Measurements from ENCODE around the gene GNAO1.

The GNAO1 gene

DNA sequence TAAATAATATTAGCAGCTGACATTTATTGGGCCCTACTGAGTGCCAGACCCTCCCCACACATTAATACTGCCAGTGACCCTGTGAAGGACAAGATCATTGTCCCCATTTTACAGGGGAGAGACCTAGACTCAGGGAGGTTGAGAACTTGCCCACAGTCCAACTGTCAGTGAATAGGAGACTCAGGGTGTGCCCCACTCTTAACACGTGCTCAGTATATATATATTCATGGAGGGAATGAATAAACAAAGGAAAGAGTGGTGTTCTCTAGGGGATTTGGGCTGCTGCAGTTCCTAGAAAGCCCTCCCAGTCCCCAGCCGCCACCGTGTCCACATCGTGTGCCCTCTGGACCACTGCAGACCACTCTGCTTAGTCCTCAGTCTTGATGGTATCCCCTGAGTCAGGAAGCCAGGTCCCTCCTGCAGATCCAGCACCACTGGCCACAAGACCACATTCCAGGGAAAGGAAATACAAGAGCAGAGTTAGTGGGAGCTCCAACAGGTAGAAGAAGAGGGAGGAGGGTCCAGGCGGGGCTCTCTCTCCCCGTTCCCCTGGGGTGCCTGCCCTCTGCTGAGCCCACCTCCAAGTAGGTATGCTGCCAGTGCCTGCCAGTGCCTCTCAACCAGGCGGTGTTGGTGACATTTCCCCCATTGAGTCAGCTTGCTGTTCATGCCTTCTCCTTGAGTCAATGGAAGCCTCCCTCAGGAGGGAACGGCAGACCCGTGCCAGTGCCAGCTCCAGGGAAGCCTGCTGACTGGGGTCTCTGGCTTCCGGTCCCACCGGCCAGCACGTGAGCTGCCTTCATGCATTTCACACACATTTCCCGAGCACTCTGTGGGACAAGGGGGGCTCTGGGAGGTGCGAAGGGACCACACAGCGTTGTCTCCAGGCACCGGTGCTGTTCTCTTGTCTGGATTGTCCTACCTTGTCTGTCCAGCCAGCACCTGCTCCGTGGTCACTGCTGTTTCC, 75.6 kb downstream of the GNAO1 start:
- no peak for DNase-seq

DNA sequence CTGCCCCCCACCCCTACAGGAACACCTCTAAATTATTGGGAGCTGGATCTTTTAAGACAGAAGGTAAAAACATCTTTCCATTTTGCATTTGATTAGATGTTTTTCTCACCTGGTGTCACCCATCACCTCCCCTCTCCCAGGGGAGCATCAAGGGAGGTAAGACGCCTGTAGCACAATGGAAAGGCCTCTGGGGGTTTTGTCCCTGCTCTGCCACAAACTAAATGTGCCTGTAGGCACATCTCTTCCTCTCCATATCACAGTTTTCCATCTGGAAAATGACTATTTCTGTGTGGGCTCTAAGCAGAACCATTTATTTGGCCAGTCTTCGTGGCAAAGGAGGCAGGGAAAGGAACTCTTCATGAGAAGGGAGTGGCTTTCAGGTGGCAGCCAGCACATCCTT, 76.6 kb downstream of the GNAO1 start:
- no peak for DNase-seq

DNA sequence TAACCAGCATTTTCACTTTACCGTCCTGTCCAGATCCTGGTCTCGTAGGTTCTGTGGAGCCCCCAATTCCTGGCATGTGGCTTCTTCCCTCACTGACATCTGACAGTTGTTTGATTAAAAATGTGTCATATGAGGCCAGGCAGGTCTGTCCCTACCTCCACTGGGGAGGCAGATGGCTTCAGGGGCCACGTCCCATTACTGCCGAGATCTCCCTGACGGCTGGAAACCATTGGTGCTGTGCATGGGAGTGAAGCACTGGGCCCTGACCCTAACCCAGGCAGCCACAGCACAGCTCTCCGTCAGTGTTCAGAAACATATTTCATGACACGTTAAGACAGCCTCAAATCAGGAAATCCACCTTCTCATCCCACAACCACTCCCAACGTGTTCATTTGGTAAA, 77.5 kb downstream of the GNAO1 start:
- no peak for DNase-seq

DNA sequence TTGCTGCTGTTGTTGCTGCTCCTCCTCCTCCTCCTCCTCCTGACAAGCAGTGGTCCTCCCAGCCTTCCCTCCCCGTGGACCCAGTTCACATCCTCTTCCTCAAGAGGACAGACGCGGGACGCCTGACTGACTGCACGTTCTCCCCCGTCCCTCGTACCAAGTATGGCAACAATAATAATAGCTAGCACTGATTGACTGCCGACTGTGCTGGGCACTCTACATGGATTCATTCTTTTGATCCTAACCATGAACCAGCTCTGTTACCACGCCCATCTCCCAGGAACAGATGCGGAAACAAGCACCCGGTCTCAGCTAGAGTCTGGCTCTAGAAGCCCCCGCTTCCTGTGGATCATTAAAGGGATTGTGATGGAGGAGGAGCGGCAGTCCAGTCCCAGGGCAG, 78.0 kb downstream of the GNAO1 start:
- no peak for DNase-seq

DNA sequence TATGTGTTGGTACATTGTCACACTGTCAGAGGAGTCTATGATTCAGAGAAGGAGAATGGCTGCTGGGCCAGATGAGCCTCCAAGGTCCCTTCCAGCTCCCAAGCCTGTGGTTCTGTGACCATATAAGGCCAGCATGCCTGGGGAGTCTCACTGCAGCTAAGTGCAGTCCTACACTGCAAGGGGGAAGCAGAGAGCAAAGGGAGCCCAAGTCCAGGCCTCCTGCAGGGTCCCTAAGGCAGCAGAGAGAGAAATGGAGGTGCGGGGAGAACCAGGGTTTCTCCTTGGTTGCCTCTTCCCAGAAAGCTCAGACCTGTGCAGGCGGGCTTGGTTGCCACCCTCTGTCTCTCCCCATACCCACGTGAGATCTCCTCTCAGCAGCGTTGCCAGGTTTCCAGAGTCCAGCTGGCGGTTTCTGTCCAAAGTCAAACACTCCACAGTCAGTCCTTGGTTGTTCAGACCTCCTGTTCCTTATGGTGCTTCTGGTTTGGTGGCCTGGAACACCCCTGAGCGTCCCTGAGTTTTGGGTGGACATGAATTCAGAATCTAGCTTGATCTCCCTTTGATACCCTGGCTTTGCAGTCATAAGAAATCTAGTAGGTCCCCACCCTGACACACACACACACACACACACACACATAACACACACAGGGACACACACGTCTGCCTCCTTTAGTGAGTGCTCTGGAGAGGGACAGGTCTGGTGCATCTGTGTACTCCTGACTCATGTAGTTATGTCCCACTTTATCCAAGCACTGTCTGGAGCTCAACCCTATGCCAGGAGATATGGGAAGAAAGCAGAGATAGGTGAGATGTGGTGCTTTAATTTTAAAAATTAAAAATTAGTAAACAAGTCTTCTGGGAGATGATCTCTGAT, 78.8 kb downstream of the GNAO1 start:
- DNase-seq, result no peak

DNA sequence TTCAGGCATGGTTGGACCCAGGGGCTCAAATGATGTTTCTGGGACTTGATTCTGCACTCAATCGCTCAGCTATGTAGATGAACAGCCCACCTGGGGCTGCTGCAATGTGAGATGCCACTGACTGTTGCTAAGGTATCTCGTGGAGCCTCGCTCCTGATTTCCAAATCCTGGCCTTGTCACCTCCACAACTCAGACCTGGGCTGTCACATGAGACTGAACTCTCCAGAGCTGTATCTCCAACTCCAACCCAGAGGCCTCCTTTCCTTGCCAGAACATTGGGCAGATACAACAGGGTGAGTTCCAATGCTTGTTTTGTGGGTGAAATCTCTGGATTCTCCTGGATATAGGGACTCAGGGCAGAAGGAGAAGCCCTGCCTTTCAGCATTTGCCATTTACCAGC, 79.5 kb downstream of the GNAO1 start:
- no peak for DNase-seq

DNA sequence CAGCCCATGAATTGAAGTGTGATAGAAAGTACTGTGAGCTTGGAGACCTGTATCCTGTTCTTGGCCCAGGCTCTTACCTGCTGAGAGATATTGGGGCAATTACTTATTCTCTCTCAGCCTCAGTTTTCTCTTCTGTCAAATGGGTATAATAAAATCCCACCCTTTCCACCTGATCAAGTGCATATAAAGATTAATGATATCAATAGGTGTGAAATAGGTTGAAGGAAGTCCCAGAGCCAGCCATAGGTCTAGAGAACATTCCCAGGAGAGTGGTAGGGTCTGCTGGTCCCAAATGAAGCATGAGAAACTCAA, 81.2 kb downstream of the GNAO1 start:
- no peak for DNase-seq

DNA sequence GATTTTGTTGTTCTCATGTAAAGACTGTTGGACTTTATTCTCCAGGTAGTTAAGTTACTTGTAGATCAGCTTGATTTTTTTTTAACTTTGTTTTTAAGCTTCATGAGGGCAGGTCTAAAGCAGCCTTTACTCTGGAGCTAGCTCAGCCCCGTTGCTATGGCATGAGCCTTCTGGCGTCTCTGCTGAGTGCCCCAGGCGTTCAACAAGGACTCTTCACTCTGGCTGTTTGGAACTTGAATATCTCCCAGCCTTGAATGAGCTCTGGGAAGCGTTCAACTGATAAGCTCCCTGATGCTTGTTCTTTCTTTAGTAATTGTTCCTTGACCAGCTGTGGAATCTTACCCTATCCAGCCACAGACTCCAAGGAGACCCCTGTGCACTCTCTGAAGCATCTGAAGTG, 82.3 kb downstream of the GNAO1 start:
- DNase-seq, result no peak

DNA sequence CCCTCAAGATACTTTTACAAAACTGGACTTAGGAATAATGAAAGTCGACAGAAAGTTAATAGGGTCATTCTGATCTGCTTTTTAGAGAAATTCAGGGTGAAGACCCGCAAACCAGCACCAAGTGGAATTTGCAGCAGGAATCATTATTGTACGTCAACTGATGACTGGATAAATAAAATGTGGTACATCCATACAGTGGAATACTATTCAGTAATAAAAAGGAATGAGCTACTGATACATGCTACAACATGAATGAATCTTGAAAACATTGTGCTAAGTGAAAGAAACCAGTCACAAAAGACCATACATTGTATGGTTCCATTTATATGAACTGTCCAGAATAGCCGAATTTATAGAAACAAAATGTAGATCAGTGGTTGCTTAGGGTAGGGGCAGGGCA, 83.1 kb downstream of the GNAO1 start:
- no peak for DNase-seq

DNA sequence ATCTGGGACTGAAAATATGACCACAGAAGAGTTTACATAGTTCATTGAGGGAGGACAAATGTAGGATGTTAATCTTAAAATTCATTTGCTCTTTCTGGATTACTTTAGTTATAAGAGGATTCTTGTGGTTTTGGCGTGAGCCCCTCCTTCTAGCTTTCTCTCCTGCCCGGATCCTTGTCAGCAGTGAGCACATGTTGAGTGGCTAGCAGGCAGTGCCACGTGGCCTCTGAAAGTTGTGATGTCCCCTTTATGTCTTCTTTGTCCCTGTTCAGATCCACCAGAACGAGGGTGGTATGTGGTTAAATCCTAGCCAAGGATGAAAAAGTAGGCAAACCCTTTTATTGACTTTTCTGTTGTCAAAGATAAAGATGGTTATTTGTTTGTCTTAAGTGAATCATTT, 83.8 kb downstream of the GNAO1 start:
- no peak for DNase-seq

DNA sequence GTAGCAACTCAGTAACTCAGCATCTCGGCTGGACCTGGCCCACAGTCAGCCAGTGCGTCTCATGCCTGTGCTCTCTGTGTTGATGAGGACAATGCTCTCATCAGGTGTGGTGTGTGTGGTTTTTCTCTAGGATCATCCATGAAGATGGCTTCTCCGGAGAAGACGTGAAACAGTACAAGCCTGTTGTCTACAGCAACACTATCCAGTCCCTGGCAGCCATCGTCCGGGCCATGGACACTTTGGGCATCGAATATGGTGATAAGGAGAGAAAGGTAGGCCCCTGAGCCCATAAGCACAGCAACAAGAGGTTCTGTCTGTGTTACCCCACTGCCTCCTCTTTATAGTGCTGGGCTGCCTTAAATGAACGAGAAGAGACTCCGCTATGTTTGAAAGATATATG, 84.5 kb downstream of the GNAO1 start:
- no peak for DNase-seq

DNA sequence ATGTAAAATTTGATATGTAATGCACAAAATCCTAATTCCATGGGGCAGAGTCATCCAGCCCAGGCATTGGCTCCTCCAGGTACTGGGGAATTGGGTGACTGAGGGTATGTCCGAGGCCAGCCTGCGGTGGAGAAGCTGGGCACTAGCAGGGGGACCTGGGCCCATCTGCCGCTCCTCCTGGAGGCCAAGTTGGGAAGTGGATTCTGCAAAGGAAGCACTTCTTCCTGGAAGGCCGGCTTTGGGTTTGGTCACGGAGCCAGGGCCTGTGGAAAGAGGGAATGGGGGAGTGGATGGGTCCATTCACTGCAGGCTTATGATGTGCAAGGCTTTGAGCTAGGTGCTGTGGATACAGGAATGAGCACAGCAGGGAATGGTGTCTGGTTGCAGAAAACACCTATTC, 85.8 kb downstream of the GNAO1 start:
- DNase-seq, result no peak

DNA sequence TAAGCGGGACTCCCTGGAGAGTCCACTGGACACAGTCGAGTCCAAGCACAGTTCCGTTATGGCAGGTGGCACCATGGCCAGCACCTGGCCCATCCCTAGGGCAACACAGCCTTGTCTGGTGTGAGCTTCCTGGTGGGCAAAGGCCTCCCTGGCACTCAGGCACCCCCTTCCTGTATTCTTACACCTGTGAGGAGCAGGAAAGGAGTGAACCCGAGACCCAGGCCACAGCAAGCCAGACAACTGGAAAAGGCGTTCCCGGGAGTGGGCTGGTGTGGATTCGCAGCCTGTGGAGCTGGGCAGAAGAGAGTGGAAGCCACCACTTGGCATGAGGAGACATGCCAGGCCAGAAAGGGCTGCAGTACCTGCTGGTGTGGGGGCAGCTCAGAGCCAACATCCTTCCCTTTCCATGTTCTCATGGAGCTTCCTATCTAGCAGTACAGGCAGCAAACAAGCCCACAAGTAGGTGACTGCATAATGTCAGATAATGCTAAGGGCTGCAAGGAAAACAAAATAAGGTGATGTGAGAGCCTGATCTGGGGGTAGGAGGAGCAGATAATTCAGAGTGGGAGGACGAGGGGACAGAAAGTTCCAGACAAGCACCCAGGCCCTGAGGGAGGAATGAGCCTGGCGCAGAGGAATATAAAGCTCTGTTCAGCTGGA, 87.0 kb downstream of the GNAO1 start:
- DNase-seq, result no peak

DNA sequence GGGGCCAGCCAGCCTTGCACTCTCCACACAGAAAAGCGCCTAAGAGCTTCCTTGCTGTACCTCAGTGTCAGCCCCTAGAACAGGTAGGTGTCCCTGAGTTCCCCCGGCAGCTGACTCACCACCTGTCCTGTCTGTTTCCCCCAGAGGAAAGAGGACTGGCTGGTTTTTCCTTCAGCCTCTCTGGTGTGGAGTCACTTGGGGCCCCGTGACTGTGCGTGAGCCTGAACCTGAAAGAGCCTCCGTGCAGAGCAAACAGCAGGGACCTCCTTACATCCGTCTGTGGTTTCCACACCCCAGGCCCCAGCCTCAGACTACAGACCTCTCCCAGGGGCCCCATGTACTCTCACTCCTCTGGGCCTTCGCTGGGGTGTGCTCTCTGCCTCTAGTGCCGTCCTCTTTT, 87.8 kb downstream of the GNAO1 start:
- DNase-seq, result no peak

DNA sequence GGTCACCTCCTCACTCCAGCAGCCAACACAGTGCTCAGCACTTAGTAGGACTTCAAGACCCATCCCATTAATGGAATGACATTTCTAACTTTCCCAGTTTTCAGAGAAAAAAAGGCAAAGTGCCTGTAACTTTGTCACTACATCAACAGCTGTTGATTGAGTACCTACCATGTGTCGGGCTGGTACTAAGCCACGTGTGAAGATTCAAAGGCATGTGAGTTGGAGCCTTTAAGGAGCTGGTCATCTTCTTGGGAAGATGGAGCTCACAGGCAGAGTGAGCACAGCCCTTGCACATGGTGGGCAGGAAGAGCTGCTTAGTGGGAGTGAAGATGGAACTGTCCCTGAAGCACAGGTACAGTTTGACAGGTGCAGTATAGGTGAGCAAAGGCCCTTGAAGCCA, 88.6 kb downstream of the GNAO1 start:
- DNase-seq, result no peak

DNA sequence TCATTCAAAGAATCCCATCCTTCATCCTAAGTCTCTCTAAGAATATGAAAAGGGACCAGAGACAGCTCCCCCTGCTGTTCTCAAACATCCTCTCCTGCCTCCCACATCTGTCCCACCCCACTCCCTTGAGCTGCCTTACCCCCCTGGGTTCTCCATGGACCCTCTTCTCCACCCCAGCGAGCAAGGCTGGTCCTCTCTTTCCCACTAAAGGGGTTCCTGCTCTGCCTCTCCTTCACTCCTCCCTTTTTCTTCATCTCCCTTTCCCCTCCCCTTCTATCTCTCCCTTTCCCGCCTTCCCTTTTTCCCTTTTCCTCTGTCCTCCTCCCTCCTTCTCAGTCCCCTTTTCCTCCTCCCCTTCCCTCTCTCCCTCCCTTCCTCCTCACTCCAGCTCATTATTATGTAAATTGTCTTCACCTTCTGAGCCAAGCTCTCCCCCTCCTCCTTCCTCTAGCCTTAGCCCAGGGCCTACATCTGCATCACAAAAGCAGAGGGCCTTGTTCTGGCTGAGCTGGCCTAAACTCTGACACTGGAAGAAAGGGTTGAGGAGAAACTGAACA, 90.0 kb downstream of the GNAO1 start:
- peak; percentile 37 for DNase-seq

DNA sequence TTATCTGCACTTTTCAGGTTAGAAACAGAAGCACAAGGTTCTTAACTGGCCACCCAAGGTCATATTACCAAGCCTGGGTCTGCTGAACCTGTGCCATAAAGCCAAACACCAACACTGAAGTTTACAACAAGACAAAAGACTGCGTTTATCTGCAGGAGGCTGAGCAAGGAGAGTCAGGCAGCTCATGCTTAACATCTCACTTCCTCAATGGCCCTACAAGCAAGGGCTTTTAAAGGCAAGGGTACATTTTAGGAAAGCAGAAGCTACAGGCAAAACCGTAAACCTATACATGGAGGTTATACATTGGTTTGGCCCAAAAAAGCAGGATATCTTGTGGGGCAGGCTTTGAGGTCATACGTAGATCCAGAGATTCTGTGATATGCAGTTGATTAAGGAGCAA, 91.2 kb downstream of the GNAO1 start:
- DNase-seq, result no peak

DNA sequence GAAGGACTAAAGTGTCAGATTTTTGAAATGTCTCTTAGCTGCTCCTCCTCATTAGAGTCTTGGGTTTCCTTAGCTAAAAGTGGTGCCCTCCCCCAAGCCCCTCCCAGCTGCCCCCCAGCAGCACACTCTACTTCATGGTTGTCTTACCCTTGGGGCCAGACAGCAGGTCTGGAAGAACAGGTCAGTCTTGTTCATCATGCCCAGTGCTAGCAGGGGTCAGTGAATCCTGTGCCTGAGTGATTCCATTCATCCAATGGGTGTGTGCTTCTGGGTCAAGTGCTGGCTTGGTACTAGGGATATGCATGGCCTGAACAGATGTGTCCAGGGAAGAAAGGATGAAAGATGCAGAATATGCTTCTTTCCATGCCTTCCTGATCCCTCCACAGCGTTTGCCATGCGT, 93.2 kb downstream of the GNAO1 start:
- no peak for DNase-seq

DNA sequence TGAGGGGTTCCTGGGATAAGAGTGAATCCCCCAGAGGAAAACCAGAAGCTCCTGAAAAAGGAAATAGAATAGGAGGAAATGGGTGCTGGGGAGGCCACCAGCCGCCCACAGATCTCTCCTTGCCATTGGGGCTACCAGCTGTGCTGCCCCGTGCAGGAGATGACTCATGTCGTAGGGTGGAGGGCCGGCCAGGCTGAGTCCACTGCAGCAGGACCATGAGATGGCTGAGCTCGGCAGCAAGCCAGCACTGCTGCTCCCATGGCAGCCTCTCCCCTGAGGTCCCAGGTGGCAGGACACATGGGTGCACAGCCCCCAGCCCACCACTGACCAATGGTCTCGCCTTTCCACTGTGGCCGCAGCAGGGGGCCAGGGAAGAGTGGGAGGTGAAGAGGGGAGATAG, 95.5 kb downstream of the GNAO1 start:
- no peak for DNase-seq

DNA sequence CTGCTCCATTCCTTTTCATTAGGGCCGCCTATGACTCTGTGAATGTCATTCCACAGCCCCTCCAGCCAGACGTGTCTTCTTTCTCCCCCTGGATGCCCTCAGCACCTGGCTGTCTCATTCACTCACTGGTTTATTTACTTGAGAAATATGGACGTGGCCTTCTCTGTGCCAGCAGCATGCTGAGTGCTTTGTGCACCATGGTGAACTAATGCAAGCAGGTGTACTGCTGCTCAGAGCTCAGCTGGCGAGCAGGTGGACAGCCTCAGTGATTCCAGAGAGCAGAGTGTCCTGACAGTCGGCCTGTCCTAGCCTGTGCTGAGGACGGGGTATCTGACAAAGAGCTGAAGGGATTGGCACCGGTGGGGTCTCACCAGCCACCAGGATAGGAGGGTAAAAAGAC, 96.7 kb downstream of the GNAO1 start:
- peak; percentile 37 for DNase-seq

DNA sequence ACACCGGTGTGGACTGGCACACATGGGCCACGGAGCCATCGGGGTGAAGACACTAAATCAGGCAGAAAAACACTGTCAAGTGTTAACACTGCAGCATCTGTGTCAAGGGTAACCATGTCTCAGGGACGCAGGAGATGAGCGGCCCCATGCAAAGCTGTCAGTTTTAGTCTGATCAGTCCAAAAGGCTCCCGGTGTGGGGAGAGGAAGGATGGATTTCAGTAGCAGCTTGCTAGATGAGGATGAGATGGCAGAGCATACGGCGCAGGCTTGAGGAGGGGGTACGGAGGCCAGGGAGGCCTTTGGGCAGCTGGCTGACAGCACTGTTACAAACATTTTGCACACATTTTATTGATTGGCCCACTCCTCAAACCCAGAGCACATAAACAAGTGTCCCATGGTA, 98.1 kb downstream of the GNAO1 start:
- DNase-seq, result no peak

DNA sequence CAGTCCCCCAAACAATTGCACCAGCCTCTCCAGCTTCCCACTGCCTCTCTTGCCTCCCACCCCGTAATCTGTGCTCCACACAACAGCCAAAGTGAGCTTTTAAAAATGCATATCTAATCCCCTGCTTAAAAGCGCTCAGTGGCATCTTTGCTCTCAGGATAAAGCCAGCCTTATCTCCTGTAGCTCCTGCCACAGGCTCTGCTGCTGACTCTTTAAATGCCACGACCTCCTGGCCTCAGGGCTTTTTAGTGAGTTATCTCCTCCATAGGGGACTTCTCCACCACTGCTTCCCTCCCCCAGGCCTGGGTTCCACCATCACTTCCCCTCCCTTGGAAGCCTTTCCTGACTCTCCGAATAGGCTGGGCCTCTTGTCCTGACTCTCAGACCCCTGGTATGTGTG, 98.6 kb downstream of the GNAO1 start:
- DNase-seq, result no peak

DNA sequence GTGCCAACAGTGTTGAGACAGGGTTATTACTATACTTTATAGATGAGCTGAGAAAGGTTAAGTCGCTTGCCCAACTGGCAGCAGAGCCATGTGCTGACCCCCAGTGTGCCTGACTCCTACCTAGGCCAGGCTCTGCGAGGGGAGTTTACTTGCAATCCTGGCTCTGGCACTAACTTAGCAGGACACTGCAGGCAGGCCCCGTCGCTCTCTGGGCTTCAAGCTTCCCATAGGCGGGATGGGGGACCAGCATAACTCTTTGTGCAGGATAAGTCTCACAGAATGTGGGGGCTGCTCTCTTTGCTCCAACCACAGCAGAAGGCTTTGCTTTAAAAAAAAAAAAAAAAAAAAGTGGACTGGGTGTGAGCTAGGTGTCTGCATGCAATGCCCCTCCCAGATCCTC, 102.7 kb downstream of the GNAO1 start:
- no peak for DNase-seq

Measured in NCI-H1105 (cell line).